CD4-positive, alpha-beta T cell treated with Interleukin-15 for 1 hour (primary cell): ENCODE measurements around the gene ROBO2.

Experiments
- DNase-seq: peaks from one replicate; pipeline ENCODE4 v3.0.0-alpha.2; 2020

Gene ROBO2

DNA sequence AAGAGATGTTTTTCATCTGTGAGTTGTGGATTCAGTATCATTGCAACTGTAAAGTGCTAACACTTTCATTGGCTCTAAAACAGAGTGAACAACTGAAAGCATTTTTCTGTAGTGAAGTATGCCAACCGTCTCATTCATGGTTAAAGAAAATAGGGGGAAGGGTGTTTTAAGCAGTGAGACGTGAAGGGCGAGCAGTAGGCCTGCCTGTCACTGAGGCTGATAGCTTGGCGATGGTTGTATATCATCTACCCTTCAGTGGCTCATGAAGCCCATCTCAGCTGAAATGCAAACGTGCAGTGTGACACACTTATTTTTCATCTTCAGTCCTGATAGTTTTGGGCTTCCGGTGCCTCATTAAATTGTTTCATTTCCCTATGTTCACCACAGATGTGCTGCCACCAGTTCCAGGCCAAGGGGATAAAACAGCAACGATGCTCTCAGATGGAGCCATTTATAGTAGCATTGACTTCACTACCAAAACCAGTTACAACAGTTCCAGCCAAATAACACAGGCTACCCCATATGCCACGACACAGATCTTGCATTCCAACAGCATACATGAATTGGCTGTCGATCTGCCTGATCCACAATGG, 562.0 kb downstream of the ROBO2 start:
- DNase-seq, result no peak

DNA sequence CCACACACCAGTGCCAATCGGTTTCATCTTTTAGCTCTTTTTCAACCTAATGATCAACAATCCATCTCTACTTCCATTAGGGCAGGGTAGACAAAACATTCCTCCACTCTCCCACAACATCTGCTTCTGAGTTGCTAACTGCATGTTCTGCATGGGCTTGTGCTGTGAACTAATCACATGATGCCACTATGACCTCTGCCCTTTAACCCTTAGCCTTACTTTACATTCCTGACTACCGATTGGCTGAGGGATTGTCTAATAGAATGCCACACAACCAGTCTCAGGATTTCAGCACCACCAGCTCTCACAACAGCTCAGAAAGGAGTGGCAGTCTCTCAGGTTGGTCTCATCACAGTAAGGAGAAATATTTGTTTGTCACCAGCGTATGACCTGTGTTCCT, 562.8 kb downstream of the ROBO2 start:
- no peak for DNase-seq

DNA sequence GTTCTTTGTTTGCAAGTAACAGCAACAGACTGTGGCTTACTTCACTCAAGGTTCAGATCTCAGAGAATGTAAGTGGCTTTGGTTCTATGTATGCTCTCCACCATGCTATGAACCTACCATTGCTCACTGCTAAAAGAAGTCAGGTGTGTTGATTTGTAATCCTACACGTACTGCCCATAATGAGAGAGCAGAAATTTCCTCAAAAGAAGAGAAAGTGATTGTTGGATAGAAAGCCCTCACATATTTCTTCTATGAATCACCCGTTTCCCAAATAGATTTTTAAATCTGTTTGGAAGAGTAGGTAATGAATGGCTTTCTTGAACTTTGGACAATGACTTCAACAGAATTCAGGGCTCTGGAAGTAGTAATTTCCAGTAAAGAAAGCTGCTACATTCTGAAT, 565.4 kb downstream of the ROBO2 start:
- no peak for DNase-seq

DNA sequence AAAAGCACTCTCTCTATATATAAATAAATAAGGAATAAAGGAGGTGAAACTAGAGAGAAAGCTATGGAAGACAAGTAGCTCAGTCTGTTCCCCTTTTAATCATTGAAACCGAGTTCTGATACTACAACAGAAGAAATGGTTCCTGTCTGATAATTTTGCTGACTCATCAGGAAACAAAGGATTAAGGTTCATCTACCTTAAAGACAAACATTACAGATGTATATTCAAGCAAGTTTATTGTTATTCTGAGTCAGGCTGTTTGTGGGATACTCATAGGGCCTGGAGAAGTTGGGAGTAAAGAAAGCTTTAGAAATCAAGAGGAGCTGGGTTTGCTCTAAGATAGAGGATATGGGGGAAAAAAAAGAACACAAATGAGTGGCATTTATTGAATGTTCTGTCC, 566.0 kb downstream of the ROBO2 start:
- DNase-seq, result no peak

DNA sequence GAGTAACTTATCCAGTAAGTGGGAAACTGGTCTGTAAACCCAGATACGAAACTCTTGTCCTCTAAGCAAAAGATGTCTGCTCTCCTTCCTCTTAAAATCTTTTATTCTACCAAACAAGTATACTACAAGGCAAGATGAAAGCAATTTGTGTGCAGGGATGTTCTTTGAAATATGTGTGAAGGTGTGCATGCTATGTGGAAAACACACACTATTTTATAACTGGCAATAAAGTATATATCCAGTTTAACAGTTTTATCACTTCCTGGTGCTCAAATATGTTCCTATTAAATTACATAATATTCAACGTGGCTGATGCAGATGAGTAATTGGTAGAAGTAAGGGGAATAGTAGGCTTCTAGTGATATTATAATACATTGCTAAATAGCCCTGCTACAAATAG, 566.5 kb downstream of the ROBO2 start:
- no peak for DNase-seq

DNA sequence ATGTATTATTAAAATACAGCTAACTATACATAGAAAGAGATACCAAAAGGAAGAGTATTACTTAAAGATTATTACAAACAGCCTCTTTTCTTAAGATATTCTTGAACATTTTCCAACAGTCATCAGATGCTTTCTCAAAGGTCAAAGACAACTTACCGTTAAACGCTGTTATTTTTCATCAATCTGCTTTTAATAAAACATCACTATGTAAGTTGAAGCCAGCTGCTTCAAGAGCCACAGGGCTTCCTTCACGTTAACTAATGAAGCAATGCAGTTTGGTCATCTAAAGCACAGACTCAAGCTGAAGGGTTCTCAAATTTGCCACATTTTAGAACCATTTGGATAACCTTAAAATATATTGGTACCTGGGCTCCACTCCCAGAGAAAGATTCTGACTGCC, 578.8 kb downstream of the ROBO2 start:
- no peak for DNase-seq

DNA sequence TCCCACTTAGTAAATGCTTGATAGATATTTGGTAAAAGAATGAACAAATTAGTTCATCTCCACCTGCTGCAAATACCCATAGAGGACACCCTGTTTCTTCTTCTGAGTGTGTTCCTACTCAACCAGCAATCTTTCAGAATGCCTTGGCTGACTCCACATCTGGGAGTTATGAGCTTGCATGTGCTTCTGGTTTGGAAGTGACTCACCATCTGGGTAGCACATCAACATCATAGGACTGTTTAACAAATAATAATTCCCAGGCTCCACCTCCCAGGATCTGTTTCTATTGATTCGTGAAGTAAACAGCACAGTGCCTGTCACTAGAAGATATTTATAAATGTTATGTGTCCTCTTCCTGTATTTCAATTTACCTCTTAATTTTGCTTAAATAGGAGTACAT, 580.1 kb downstream of the ROBO2 start:
- no peak for DNase-seq

DNA sequence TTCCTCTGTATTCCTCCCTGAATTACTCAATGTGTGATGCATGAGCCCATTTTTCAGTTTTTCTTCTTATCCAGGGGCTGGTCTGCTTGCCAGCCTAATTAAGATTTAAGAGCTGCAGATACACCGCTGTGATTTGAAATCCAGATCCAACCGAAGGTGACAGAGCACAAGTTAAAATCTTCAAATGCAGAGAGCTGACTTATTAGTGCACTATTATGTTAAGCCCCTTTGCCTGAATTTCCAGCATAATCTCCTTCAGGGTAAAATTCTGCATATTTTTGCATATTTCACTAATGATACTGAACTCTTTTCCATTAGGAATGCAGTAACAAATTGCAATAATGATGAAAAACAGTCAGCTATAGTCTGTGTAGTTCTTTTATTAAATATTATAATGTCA, 583.6 kb downstream of the ROBO2 start:
- DNase-seq, result no peak

DNA sequence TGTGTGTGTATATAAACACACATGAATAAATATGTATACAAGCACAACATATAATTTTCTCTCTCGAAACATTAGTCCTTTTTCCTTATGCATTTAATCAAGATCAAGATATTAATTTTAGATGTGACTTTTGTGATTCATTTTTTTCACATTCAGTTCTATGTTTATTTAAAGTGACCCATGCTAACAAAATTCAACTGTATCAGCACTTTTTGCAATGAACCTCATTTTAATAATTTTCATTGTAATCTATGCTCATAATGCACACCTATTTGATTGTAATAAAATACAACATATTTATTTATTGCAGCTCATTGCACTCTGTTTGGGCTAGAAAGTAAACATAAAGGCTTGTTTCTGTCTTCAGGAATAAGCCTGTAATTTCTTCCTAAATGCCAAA, 586.3 kb downstream of the ROBO2 start:
- DNase-seq, result no peak

DNA sequence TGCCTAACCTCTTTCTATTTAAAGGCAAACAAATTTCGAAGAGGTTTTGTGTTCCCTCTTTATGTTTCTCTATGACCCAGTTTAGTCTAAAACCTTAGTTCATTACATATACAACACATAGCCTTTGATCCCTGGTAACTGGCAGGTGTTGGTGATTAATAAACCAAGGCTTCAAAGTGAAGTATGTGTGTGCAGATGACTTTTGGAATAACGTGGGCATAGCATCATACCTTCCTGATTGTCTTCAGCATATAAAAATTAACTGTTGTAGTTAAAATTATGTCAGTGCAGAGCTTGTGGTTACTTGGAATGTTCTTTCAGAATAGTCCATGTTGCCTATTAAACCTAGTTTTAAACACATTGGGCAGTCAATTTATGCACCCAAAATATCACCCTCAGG, 608.3 kb downstream of the ROBO2 start:
- DNase-seq, result no peak

DNA sequence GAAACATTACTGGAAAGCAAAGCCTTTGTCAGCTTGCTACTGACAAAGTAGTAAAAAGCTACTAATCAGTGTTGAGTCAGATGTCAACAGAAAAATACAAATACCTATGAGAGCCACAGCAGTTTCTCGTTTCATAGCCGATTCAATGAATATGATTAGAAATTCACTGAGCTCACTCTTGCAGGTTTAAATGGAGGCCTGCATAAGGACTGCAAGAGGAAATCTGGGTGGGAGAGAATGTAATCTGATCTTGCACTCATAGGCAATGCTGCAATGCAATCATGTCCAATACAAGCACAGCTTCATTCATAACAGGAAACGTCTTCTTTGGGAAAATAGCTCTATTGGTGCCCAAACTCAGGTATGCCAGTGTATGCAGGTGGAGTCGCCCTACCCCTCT, 608.8 kb downstream of the ROBO2 start:
- no peak for DNase-seq

DNA sequence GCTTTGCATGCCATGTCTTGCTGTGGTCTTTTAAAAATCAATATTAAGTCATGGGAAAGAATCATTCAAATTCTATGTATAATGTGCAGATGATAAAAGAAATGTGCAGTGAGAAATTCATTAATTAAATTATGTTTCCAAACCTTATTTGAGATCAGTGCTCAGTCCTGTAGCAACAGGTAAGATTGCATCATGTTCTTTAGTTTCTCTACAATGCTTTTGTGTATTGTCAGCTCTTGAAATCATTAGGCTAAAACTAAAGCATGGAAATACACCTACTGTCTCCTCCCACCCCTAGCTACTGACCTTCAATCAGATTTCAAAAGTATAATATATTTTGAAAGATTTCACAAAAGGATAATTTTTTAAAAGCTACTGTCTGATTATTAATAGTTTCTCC, 612.7 kb downstream of the ROBO2 start:
- DNase-seq, result no peak

DNA sequence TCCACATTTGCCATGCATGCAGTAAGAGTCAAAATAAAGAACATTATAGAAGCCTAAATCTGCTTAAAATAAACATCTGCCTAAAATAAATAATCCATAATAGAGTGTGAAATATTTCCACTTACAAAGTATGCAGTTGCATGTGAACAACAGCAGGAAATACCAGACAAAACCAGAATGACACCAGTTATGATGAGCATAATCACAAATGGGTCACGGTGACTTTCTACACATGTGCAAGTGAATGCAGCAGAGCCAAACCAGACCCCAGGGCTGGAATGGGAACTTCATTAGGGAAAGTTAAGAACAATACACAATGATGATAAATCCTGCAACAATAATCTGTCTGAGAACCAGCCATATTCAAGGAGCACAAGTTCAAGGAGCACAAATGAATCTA, 615.5 kb downstream of the ROBO2 start:
- no peak for DNase-seq

DNA sequence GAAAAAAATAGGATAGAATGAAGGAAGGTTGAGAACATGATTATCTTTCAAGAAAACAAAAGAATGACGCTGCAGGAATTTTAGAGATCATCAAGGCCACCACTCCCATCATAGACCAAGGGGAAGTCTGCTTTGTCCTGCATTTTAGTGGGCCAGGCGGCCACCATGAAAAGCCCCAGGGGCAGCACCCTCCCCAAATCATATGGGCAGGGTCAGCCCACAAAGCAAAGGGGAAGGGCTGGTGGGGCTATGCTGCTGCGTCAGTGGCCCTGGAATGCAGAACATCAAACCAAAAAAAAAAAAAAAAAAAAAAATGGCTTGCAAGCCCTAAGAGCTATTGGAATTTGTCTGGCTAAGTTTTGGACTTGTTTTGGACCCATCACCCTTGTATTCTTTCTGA, 620.8 kb downstream of the ROBO2 start:
- no peak for DNase-seq

DNA sequence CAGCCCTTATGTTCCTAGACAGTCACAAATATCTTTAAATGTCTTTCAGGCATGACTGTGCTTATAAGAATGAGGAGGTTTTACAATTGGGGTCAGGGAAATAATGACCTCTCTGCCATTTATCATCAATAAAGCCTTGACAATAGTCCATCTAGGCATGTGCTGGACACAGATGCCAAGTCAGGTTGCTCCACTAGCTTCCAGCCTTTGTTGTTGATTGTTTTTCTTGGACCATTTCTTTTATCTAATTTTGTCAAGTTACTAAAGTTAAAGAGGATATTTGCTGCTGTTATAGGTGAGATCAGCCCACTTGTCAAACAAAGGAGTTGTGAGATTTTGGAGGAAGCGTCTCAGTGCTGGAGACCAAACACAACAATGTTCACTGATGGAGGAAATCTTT, 628.0 kb downstream of the ROBO2 start:
- DNase-seq, result no peak

DNA sequence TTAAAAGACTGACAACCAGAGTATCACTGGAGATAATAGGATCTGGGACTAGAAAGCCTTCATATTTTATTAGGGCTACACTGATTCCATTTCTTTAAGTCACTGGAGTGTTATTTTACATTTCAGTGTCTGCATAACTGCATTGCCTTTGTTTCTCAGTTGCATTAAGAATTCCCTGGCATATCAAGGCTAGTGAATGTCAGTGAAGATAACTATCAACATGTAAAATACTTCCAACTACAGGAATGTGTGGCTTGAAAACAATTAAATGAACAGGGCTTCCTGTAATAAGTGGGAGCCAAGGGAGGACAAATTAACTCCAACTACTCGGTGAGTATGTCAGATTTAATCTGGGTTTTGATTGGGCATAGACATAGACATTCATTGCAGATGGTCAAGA, 628.5 kb downstream of the ROBO2 start:
- DNase-seq, result no peak

DNA sequence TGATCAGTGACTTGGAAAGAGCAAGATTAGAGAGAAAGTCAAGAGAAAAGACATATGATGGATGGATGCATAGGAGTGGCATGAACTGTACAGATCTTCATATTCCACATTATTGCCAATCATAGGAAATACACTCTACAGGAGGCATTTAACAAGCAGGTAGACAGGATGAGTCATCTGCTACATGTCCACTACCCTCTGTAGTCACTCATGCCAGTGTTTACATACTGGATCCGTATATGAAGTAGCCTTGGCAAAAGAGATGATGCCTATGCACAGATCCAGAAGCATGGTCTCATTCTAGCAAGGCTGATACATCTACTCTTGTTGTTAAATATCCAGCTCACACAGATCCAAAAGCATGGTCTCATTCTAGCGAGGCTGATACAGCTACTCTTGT, 632.1 kb downstream of the ROBO2 start:
- DNase-seq, result no peak

DNA sequence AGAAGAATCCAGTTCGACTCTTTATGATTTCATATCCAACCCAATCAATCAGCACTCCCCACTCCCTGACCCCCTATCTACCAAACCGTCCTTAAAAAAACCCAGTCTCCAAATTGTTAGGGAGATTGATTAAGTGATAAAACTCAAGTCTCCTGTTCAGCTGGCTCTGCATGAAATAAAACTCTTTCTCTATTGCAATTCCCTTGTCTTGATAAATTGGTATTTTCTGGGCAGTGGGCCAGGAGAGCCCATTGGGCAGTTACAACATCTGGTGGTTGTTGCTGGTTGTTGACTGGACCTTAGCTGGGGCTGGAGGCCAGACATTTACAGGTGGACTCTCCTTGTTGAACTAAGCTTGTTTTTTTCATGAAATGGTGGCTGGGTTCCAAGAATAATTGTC, 642.3 kb downstream of the ROBO2 start:
- DNase-seq, result no peak

DNA sequence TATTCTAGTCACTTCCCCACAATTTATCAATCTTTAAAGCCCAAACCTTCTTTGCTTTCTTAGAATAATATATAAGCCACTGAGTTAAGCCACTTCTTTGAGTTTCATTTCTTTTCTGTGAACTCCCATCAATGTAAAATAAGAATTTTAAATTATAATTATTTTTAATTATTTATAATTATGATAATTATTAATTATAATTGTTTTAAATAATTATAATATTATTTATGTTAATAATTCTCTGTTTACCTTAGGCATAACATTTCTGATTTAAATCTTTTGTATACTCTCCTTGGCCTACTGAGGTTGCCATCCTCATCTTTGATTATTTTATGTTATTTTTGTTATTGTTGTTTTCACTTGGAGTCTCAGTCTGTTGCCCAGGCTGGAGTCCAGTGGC, 644.2 kb downstream of the ROBO2 start:
- DNase-seq, result no peak

DNA sequence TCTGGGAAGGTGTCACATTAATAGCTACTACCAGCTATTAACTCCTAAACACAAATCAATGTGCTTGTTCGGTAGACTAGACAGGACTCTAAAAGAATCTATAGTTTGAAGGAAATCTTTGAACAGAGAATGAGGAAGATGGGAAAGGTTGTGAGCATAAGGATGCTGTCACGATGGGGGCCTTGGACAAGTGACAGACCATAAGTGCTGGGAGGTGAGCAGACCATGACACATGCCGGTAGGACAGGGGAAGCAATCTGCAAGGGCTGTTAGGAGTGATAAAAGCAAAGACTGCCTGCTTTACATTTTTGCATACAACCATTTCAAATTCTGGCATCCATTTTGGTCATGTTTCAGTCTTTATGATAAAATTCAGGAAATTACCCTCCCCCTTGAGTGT, 645.8 kb downstream of the ROBO2 start:
- DNase-seq, result no peak

DNA sequence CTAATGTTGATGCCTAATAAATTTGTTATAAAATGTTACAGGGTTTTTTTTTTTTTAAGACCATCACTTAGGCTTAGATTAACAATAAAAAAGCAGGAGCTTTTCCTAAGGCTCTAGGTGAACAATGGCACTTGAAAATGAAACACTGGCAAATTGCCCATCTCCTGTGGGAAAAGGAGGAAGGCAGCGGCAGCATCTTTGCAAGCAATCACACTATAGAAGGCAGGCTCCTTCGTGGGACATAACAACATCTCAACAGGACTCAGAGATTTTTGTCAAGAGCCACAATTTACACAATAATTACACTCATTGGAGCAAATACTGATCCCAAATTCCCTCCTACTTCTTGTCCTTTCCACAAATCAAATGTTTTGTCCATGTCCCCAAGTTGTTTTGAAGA, 646.7 kb downstream of the ROBO2 start:
- no peak for DNase-seq

DNA sequence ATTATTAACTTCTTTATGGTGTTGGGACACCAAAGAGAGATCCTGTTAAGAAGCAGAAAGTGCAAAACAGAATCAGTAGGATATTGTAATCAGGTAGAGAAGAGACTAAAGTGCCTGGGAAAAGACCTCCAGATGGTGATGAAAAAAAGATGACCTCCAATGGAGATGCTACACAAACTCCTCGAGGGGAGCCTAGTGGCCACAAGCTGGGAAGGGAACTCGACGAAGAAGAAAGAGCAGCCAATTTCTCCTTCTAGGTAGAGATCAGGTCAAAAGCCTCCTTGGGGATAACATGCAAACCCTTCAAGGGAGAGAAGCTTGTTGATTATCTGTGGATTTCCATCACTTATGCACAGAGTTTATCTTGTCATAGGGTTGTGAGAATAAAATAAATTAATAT, 647.6 kb downstream of the ROBO2 start:
- no peak for DNase-seq

DNA sequence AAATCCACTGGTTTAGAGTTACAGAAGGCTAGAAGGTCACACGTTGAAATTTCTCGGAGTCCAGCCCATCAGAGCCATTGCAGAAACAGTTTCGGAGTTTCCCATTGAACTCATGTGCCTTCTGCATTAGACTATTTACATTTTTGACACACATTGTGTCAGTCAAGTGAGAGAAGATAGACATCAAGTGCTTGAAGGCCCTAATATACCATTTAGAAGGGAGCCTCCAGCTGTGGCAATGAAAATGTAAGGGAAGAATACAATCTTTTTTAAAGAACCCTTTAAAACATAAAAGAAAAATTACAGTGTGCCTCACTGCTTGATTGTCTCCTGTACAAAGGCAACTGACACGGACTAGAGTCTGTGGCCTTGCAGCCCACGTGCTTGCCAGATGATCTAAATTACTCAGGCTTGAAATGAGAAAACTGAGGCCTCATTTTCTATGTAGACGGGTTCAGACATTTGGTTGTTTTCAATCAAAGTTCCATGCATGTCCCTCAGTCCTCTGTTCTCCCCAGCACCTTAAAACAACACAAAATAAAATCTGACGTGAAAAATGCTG, 650.5 kb downstream of the ROBO2 start:
- DNase-seq, result no peak

DNA sequence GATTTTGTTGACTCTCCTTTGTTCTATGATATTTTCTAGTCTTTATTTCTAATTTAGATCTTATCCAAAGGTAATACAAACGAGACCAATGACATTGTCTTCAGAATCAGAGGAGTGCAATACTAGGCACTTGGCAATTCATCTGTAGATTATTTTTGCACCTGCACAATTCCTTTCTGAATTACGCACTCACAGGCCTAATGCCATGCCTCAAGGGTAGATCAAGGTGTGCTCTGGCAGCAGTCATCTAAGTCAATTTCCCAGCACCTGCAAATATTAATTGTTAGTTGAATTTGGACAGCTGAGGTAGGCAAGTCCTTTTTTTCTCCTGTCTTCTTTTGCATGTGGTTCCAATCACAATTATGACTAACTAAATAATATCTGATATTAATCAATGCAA, 653.2 kb downstream of the ROBO2 start:
- DNase-seq, result no peak

DNA sequence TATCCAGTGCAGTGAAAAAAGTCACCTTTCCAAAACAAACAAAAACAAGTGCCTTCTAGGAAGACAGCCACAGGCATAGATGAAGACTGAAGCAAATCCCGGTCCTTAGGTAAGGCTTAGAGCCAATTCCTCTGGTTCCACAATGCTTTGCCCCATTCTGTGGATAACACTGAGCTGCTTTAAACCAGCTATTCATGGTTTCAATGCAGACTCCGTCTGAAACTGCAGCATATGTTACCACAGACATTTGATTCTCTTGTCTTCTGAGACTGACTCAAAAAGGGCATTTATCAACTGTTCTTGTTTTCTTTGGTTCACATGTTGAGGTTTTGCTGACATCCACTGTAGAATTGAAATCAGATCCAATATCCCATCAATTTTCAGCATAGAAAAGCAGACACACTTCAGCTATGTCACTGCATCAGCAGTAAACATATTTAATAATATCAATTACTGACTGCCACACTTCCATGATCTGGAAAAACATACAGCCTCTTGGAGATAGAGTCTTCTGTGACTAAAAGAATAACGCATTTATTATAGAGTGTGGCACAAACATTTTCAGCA, 659.3 kb downstream of the ROBO2 start:
- no peak for DNase-seq
